GM12878 (cell line): ENCODE data around the gene HOXB13. TPM values are rescaled to one million over a fixed set of nuclear protein-coding genes. Genes with fewer than 3 reads are reported as not detected.

Experiments used
- ATAC-seq: fragments of 200-7000 bp; cut with Tn5 transposase; 3 replicates; pipeline ENCODE4 v1.9.1; 2020; ENCODE audit warnings: mild to moderate bottlenecking, moderate library complexity
- BruUV-seq: library from RNA; stranded (reverse); fragments of 400-500 nt; replicated peaks from 2 replicates; lab custom pipeline; 2021; lab: Mats Ljungman, UMichigan
- CTCF ChIA-PET: fragments of 300-600 bp; sonication (Branson Sonifier 250); formaldehyde crosslinking; extraction: SDS; loops from one replicate; lab custom pipeline; 2021; ENCODE audit warnings: inconsistent platforms; lab: Yijun Ruan, JAX
- POLR2A ChIA-PET: fragments of 350-600 bp; formaldehyde crosslinking; extraction: SDS; loops from one replicate; lab custom pipeline; 2021; ENCODE audit warnings: inconsistent platforms; lab: Charles Lee
- RAD21 ChIA-PET: fragments of 300-600 bp; sonication (Branson Sonifier 250); formaldehyde crosslinking; loops from one replicate; lab custom pipeline; 2023; ENCODE audit warnings: antibody characterized with exemption; ENCODE audit not compliant: unreplicated experiment; lab: Charles Lee
- SMC1A ChIA-PET: fragments of 300-600 bp; sonication (Branson Sonifier 250); formaldehyde crosslinking; loops from one replicate; lab custom pipeline; 2023; ENCODE audit not compliant: unreplicated experiment, uncharacterized antibody; lab: Charles Lee
- DNase-seq: peaks from one replicate; pipeline ENCODE4 v3.0.0-alpha.2; 2011; ENCODE audit warnings: low read depth, low spot score
- FAIRE-seq: peaks from 3 replicates; lab custom pipeline; 2011; peaks lifted over from hg19 to GRCh38; lab: Jason Lieb, UNC
- H2AFZ ChIP-seq: 2 replicates; pipeline ENCODE4 v1.6.0; 2011; ENCODE audit warnings: low read depth, low read length, control low read depth; ENCODE audit not compliant: control insufficient read depth
- H3K27ac ChIP-seq: 2 replicates; pipeline ENCODE4 v1.5.1; 2011; ENCODE audit warnings: control low read depth; ENCODE audit not compliant: control insufficient read depth, insufficient read depth
- H3K27me3 ChIP-seq, 2 experiments: replicated peaks in 1 of 2; 2 replicates each; pipeline versions ENCODE4 v1.6.0 to v1.6.1; 2011; ENCODE audit warnings: low read length in 1 of 2; ENCODE audit not compliant: control insufficient read depth in 2 of 2, insufficient read depth in 2 of 2
- H3K36me3 ChIP-seq, 2 experiments: 2 replicates each; pipeline ENCODE4 v1.5.1; 2011; ENCODE audit warnings: low read length in 1 of 2; ENCODE audit not compliant: control insufficient read depth in 2 of 2, insufficient read depth in 2 of 2
- H3K4me1 ChIP-seq: 2 replicates; pipeline ENCODE4 v1.6.1; 2011; ENCODE audit warnings: mild to moderate bottlenecking, low read length, moderate library complexity, mixed read lengths; ENCODE audit not compliant: control insufficient read depth, insufficient read depth
- H3K4me2 ChIP-seq: 2 replicates; pipeline ENCODE4 v1.6.0; 2011; ENCODE audit warnings: control low read depth; ENCODE audit not compliant: control insufficient read depth, insufficient read depth
- H3K4me3 ChIP-seq: fragments of 200-600 bp; sonication (generic); 2 replicates; pipeline ENCODE4 v1.5.1; 2016
- H3K79me2 ChIP-seq: 2 replicates; pipeline ENCODE4 v1.6.0; 2011; ENCODE audit warnings: low read length; ENCODE audit not compliant: control insufficient read depth, insufficient read depth
- H3K9ac ChIP-seq: 2 replicates; pipeline ENCODE4 v1.8.0; 2011; ENCODE audit warnings: low read length, control low read depth, mixed read lengths; ENCODE audit not compliant: control insufficient read depth, insufficient read depth
- H3K9me3 ChIP-seq: replicated peaks from 3 replicates; pipeline ENCODE4 v1.5.1; 2011; ENCODE audit warnings: mild to moderate bottlenecking, low read length; ENCODE audit not compliant: control insufficient read depth, insufficient read depth
- H4K20me1 ChIP-seq: 2 replicates; pipeline ENCODE4 v1.6.0; 2011; ENCODE audit not compliant: control insufficient read depth, insufficient read depth
- IRF3 ChIP-seq: fragments of 450-650 bp; IDR thresholded peaks from 2 replicates; pipeline ENCODE4 v1.6.1; 2014; ENCODE audit warnings: mild to moderate bottlenecking
- KLF5 ChIP-seq: fragments of 450-650 bp; IDR thresholded peaks from 2 replicates; pipeline ENCODE4 v1.6.1; 2014; ENCODE audit warnings: mild to moderate bottlenecking; ENCODE audit not compliant: partially characterized antibody
- MTA2 ChIP-seq: fragments of 450-650 bp; IDR thresholded peaks from 2 replicates; pipeline ENCODE4 v1.6.1; 2016; ENCODE audit warnings: low read depth, mild to moderate bottlenecking, moderate library complexity
- WGBS: methylation state at CpG from one replicate; pipeline ENCODE4 v1.1.6; 2016; ENCODE audit warnings: low lambda C conversion rate; ENCODE audit not compliant: insufficient replicate concordance, insufficient coverage; ENCODE audit errors: missing lambda C conversion rate; 5-methylcytosine and 5-hydroxymethylcytosine counted together
- in situ Hi-C: fragments of 300-500 bp; cut with MboI; formaldehyde crosslinking; loops from 9 replicates; pipeline ENCODE4 v1.14.3; 2018; ENCODE audit warnings: mixed read lengths
- intact Hi-C: fragments of 100-400 bp; cut with micrococcal nuclease; formaldehyde crosslinking; loops from one replicate; pipeline ENCODE4 v1.14.2; 2022; ENCODE audit not compliant: unreplicated experiment
- polyA plus RNA-seq, 11 experiments: library from polyadenylated mRNA; depleted of rRNA in 4 of 11; unstranded in 6 of 11; stranded (reverse) in 5 of 11; fragments of >200 nt; fragmentation: Nextera tagmentation in 4 of 11; fragmentation: Illumina TruSeq in 1 of 11; extraction: Ambion mirVana in 4 of 11; extraction: Trizol in 1 of 11; gene quantifications; 1 replicate in 1 of 11; 2 replicates in 10 of 11; pipeline versions ENCODE4 v1.2.1 to v1.2.3, GENCODE V29; 2011 to 2016; ENCODE audit warnings: inconsistent platforms in 2 of 11, missing spikeins in 2 of 11, low read depth in 1 of 11
- total RNA-seq, 4 experiments: library from RNA; depleted of rRNA in 3 of 4; stranded (reverse); fragments of >200 nt in 3 of 4; fragmentation: Illumina TruSeq in 1 of 4; extraction: Trizol in 1 of 4; gene quantifications; 2 replicates each; pipeline versions ENCODE4 v1.2.1 to v1.2.3, GENCODE V29; 2013 to 2021
- TF ChIP-seq, protein P1 (sequence below): fragments of 450-650 bp; formaldehyde crosslinking; IDR thresholded peaks from 2 replicates; pipeline ENCODE4 v1.5.0; 2022; ENCODE audit warnings: mild to moderate bottlenecking, missing genetic modification characterization

HOXB13 gene
- total and polyA plus RNA-seq, 10 of the 15 experiments (the other 5 are each of a cell fraction or from before 2014, with no cell fraction given): 0.05 TPM; not detected in 9

DNA sequence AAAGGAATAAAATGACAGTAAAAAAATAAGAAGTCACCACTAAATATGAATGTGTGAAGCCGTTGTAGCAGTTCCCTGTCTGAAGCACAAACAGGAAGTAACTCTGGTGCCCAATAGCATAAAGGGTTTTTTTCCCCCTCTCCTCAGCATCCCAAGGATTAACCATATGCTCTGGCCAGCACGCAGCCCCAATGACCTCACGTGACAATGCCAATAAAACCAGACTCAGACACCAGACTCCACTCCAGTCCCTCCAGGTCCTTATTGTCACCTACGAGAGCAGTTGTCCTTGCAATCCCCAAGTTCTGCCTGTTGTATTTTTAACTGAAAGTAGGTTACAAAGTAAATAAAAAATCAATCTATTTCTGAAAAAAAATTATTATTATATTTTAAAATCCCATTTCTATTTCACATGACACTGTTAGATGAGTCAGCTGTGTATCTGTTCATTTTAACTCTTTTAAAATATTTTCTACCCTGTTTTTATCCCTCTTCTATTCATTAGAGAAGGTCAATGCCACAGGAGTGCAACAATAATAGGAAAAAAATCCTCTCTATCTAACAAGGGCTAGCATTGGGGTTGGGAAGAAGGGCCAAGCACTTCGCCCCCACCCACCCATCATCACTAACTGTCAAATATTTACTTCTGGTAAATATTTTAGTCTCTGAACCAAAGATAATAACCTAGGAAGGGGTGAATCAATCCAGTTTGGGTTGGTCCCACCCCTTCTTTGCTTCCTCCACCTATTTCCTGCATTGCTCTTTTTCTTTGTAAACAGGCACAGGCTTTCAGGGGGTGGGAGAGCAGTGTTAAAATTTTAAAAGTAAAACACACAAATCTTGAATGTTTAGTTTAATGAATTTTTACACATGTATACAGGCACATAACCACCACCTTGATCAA lies 12.8 kb downstream of the HOXB13 start:
- Histone ChIP-seq H3K4me1 (no peaks in the 10 kb centered on the region), H2AFZ (no peak overlapping the region), H3K9me3 (no peaks in the 10 kb centered on the region; the same call in 2 of the 3 replicates), H3K79me2 (no peaks in the 10 kb centered on the region), H3K36me3 (no peaks in the 10 kb centered on the region), H3K9ac (no peak overlapping the region), H3K27ac (no peak overlapping the region), H4K20me1 (no peaks in the 10 kb centered on the region), H3K27me3 (peaks cover 20 to 33% of the 10 kb centered on the region in 2 experiments), H3K4me2 (no peak overlapping the region), H3K4me3 (no peak overlapping the region)
- FAIRE-seq (no peak), DNase-seq (no peak), ATAC-seq (no peak)
- POLR2A ChIA-PET: no interaction called here
- no peak for TF ChIP-seq IRF3
- TF ChIP-seq, protein P1, sequence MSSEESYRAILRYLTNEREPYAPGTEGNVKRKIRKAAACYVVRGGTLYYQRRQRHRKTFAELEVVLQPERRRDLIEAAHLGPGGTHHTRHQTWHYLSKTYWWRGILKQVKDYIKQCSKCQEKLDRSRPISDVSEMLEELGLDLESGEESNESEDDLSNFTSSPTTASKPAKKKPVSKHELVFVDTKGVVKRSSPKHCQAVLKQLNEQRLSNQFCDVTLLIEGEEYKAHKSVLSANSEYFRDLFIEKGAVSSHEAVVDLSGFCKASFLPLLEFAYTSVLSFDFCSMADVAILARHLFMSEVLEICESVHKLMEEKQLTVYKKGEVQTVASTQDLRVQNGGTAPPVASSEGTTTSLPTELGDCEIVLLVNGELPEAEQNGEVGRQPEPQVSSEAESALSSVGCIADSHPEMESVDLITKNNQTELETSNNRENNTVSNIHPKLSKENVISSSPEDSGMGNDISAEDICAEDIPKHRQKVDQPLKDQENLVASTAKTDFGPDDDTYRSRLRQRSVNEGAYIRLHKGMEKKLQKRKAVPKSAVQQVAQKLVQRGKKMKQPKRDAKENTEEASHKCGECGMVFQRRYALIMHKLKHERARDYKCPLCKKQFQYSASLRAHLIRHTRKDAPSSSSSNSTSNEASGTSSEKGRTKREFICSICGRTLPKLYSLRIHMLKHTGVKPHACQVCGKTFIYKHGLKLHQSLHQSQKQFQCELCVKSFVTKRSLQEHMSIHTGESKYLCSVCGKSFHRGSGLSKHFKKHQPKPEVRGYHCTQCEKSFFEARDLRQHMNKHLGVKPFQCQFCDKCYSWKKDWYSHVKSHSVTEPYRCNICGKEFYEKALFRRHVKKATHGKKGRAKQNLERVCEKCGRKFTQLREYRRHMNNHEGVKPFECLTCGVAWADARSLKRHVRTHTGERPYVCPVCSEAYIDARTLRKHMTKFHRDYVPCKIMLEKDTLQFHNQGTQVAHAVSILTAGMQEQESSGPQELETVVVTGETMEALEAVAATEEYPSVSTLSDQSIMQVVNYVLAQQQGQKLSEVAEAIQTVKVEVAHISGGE: no peak
- TF ChIP-seq MTA2: no peak
- TF ChIP-seq KLF5: no peak
- SMC1A ChIA-PET: interaction anchor here (1.4 kb wide), 1 partner anchor 76 kb away, joined by 3 read pairs; no protein-coding TSS in a partner anchor
- CTCF ChIA-PET: interaction anchor here (0.5 to 2.9 kb wide), 7 partner anchors 8 to 163 kb away, joined by 3 to 17 read pairs (median 4); partner anchors contain the start of gene HOXB13
- RAD21 ChIA-PET: no interaction called here
- WGBS: 5% methylated on average over 5 of the region's 5 CpGs
- in situ Hi-C loops: no loop called here
- intact Hi-C loops: no loop called here
- no TSS peak for BruUV-seq
